C4-2B (cell line): ENCODE results near the gene AP2S1.
"Not testable (repeated sequence)": the region's sequence is repeated elsewhere in the genome, so short reads cannot be mapped to it uniquely, and the experiment has no call there.

Experiments
- H3K27ac ChIP-seq: fragments of 450-650 bp; 2 replicates; pipeline ENCODE4 v1.5.1; 2017
- ZFX ChIP-seq: fragments of 450-650 bp; IDR thresholded peaks from 2 replicates; pipeline ENCODE4 v1.6.1; 2017
- TF ChIP-seq, protein P1 (sequence below): fragments of 450-650 bp; conservative IDR thresholded peaks from 2 replicates; pipeline ENCODE4 v1.5.1; 2017; ENCODE audit warnings: mild to moderate bottlenecking

Gene AP2S1

DNA sequence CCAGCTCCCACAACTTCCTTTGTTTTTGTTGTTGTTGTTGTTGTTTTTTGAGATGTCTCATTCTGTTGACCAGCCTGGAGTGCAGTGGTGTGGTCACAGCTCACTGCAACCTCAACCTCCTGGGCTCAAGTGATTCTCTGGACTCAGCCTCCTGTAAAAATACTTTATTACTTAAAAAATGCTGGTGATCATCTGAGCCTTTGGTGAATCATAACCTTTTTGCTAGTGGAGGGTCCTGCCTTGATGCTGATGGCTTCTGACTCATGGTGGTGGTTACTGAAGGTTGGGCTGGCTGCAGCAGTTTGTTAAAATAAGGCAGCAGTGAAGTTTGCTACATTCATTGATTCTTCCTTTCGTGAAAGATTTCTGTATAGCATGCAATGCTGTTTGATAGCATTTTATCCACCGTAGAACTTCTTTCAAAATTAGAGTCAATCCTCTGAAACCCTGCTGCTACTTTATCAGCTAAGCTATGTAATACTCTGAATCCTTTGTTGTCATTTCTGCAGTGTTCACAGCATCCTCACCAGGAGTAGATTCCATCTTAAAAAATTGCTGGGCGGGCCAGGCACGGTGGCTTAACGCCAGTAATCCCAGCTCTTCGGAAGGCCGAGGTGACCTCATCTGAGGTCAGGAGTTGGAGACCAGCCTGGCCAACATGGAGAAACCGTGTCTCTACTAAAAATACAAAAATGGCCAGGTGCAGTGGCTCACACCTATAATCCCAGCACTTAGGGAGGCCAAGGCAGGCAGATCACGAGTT is 28.1 kb upstream of the AP2S1 start:
- no peak for TF ChIP-seq ZFX
- TF ChIP-seq, protein P1, sequence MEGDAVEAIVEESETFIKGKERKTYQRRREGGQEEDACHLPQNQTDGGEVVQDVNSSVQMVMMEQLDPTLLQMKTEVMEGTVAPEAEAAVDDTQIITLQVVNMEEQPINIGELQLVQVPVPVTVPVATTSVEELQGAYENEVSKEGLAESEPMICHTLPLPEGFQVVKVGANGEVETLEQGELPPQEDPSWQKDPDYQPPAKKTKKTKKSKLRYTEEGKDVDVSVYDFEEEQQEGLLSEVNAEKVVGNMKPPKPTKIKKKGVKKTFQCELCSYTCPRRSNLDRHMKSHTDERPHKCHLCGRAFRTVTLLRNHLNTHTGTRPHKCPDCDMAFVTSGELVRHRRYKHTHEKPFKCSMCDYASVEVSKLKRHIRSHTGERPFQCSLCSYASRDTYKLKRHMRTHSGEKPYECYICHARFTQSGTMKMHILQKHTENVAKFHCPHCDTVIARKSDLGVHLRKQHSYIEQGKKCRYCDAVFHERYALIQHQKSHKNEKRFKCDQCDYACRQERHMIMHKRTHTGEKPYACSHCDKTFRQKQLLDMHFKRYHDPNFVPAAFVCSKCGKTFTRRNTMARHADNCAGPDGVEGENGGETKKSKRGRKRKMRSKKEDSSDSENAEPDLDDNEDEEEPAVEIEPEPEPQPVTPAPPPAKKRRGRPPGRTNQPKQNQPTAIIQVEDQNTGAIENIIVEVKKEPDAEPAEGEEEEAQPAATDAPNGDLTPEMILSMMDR, result no peak
- no peak overlapping the region for H3K27ac ChIP-seq

DNA sequence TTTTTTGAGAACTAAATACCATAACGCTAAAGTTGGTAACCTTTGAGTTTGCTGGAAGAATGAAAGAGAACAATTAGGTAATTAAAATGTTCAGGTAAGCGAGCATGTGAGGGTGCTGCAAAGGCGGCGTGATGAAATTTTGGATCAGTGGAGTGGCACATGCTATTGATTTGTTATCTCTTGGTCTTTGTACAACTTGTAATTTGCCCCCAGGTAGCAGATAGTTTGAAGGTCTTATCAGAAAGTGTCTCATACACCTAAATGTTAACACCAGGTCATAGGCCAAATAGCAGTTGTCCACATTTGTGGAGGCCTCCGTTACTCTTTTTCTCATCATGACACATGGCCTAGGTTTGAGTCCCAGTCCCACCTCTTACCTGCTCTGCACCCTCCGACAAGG is 25.0 kb upstream of the AP2S1 start:
- no peak for TF ChIP-seq ZFX
- H3K27ac ChIP-seq, result no peak overlapping the region

DNA sequence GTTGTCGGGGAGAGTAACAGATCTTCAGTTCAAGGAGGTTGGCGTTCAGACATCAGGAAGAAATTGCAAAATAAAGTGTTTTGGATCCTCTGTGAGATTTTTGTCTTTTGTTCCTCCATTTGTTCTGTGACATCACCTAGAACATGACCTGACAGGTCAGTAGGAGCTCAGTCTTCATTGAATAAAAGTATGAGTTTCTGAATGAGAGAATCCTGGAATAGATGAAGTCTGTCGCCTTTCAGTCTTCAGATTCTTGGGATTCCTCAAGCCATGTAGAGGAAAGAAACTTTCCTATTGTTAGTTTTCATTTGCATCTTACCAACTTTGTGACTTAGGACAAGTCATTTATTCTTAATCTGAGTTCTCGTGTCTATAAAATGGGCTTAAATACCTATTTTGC is 24.6 kb upstream of the AP2S1 start:
- no peak overlapping the region for H3K27ac ChIP-seq
- TF ChIP-seq, protein P1, result no peak
- no peak for TF ChIP-seq ZFX

DNA sequence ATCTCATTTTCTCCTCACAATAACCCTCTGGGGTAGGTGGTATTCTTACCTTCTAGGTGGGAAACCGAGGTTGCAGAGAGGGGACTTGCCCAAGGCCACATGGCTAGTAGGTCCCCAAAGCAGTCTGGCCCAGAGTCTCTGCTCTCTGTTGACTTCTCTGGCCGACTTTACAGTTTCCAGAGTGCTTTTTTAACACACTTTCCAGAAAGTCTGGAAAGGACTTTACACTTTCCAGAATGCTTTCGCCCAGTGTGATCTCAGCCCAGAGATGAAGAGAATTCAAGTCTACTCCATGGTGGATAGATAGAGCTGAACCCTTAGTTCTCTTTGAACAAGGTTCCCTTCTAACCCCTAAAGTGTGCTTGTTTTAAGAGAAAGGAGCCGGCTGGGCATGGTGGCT is 22.3 kb upstream of the AP2S1 start:
- H3K27ac ChIP-seq, result peak overlapping the region; percentile 63
- no peak for TF ChIP-seq ZFX
- TF ChIP-seq, protein P1, result no peak

DNA sequence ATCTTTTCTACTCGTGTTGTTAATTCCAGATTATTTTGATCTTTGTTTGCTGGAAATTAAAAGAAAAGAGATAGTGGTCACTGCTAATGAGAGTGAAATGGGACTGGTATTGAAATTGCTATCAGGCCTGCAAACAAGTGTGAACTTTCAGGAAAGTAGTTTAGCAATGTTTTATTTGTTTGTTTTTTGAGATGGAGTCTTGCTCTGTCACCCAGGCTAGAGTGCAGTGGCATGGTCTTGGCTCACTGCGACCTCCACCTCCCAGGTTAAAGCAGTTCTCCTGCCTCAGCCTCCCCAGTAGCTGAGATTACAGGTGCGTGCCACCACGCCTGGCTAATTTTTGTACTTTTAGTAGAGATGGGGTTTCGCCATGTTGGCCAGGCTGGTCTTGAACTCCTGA is 20.5 kb upstream of the AP2S1 start:
- not testable (repeated sequence) for H3K27ac ChIP-seq

DNA sequence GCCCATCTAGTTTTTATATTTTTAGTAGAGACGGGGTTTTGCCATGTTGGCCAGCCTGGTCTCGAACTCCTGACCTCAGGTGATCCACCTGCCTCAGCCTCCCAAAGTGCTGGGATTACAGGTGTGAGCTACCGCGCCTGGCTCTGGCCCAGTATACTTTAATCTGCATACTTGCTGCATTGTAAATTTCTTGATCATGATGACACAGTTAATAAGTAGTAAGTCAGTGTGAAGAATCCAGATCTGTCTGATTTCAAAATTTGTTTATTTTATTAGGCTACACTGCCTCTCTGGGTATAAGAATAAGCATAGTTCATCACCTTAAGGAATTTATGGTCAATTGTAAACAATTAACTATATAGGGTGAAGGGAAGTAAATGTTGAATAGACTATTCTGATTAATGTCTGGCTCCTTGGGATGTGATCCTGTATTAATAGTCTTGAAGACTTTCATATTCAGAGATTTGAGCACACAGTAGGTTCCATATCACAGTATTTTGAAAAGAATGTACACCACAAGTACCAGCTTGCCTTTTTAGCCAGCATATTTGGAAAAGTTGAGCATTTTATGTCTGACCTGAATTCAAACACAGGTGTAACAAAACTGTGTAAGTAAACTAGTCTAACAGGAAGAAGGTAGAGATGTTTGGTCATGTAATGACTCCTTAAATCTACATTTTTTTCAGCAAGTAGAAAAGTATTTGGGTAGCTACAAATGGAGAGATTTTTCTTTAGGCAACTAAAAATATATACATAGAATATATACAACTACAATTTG is 17.6 kb upstream of the AP2S1 start:
- H3K27ac ChIP-seq, result peak overlapping the region; percentile 82

DNA sequence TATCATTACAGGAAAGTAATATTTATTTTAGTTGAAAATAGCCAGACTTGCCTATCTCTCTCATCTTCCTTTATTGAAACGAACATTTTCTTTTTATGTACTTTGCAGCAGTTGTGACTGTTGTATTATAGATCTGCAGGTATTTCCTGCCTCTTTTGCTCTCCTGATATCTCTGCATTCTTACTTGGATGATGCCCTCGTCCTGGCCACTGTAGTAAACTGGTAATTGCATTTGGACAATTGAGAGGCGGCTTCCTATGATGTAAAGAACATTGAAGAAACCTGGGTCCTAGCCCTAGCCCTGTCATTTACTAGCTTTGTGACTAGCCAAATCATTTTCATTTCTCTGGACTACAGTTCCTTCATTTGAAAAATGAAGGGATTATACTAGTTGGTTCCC is 16.5 kb upstream of the AP2S1 start:
- peak overlapping the region; percentile 82; the same call in 1 of the 2 replicates for H3K27ac ChIP-seq
- TF ChIP-seq, protein P1, result no peak
- no peak for TF ChIP-seq ZFX

More for the DNA sequence above, 17.6 kb upstream of the AP2S1 start:
- TF ChIP-seq ZFX, result no peak
- TF ChIP-seq, protein P1, result no peak

DNA sequence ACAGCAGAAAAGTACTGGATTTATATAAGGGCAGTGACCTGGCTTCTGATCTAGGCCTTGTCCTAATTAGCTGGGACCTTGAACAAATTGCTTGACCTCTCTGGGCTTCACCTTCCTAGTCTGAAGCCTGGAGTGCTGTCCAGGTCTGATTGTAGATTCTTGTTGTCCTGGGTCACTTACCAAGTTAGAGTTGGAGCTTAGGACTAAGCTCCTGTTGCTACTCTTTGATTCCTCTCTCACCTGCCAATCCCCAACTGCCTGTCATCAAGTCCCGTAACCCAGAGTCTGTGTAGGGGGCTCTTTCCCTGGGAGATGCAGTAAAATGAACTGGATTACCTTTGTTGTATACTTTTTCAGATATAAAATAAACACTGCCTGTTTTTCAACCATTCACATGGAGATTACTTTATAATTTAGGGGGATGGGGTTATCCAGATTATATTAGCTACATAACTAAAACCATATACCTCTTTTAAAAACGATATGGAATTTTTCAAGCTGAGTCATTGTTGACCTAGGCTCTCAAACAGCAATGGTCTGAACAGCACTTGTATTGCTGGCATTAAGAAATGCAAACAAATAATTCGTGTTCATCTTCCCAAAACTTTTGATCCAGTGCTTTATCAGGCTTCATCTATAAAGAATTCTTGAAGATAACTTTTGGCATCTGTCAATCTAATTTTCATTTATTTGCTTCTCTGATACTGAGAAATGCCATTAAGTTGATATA is 15.9 kb upstream of the AP2S1 start:
- peak overlapping the region; percentile 82 for H3K27ac ChIP-seq
- no peak for TF ChIP-seq ZFX
- TF ChIP-seq, protein P1, result no peak
